Peyer's patch (tissue), 4 donors: ENCODE data around the gene KIFBP.
"Not testable (repeated sequence)": the region's sequence is repeated elsewhere in the genome, so short reads cannot be mapped to it uniquely, and the experiment has no call there.

ENCODE experiments used
- POLR2A ChIP-seq, 2 donors: fragments of 450-650 bp; IDR thresholded peaks; one replicate each; pipeline ENCODE4 v1.5.1; 2017; ENCODE audit warnings: antibody characterized with exemption in 2 of 2, mild to moderate bottlenecking in 2 of 2, moderate library complexity in 2 of 2
- TF ChIP-seq, protein P1 (sequence below), 6 experiments: fragments of 450-650 bp in 4 of 6; fragments of 200-600 bp in 2 of 6; sonication (generic) in 1 of 6; IDR thresholded peaks; one replicate each; pipeline ENCODE4 v1.5.1; 2017 to 2019; ENCODE audit warnings: antibody characterized with exemption in 6 of 6, mild to moderate bottlenecking in 3 of 6, moderate library complexity in 1 of 6

DNA sequence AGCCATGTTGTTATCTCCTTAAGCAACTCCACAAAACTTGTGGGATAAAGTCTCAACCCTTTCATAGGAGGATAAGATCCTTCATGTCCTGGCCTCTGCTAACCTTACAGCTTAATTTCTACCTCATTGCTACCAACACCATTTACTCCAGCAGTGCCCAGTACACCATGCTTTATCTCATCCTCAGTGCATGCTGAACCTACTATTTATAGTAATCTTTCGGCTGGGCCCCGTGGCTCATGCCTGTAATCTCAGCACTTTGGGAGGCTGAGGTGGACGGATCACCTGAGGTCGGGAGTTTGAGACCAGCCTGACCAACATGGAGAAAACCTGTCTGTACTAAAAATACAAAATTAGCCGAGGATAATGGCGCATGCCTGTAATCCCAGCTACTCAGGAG, 8.9 kb upstream of the KIFBP start:
- TF ChIP-seq, protein P1, sequence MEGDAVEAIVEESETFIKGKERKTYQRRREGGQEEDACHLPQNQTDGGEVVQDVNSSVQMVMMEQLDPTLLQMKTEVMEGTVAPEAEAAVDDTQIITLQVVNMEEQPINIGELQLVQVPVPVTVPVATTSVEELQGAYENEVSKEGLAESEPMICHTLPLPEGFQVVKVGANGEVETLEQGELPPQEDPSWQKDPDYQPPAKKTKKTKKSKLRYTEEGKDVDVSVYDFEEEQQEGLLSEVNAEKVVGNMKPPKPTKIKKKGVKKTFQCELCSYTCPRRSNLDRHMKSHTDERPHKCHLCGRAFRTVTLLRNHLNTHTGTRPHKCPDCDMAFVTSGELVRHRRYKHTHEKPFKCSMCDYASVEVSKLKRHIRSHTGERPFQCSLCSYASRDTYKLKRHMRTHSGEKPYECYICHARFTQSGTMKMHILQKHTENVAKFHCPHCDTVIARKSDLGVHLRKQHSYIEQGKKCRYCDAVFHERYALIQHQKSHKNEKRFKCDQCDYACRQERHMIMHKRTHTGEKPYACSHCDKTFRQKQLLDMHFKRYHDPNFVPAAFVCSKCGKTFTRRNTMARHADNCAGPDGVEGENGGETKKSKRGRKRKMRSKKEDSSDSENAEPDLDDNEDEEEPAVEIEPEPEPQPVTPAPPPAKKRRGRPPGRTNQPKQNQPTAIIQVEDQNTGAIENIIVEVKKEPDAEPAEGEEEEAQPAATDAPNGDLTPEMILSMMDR (IDR thresholded peaks at IDR 0.05), result not testable (repeated sequence)
- TF ChIP-seq POLR2A (IDR thresholded peaks at IDR 0.05), result not testable (repeated sequence)
